GM19238 (cell line): Measurements from ENCODE around the gene PURA.
"Not testable (repeated sequence)": the region's sequence is repeated elsewhere in the genome, so short reads cannot be mapped to it uniquely, and the experiment has no call there.

ENCODE experiments used
- DNase-seq: peaks from one replicate; pipeline ENCODE4 v3.0.0; 2011; ENCODE audit warnings: low spot score; ENCODE audit not compliant: insufficient read length

Gene PURA

GRCh38 chr5:140135127-140135526 lies 21.2 kb downstream of the PURA start:
- no peak for DNase-seq

- DNase-seq, result no peak
Observed at GRCh38 chr5:140136624-140137023, 22.7 kb downstream of the PURA start.

- DNase-seq, result no peak
Observed at GRCh38 chr5:140140435-140140834, 26.5 kb downstream of the PURA start.

GRCh38 chr5:140141241-140141640 lies 27.3 kb downstream of the PURA start:
- DNase-seq, result no peak

- no peak for DNase-seq
Observed at GRCh38 chr5:140142246-140142645, 28.3 kb downstream of the PURA start.

- no peak for DNase-seq
Observed at GRCh38 chr5:140142856-140143255, 28.9 kb downstream of the PURA start.

GRCh38 chr5:140143521-140144258 lies 29.8 kb downstream of the PURA start:
- no peak for DNase-seq

GRCh38 chr5:140145256-140145655 lies 31.3 kb downstream of the PURA start:
- no peak for DNase-seq

GRCh38 chr5:140145818-140146522 lies 32.1 kb downstream of the PURA start:
- peak; percentile 67 for DNase-seq

- no peak for DNase-seq
Observed at GRCh38 chr5:140146523-140146842, 32.6 kb downstream of the PURA start.

- DNase-seq, result no peak
Observed at GRCh38 chr5:140147460-140147859, 33.6 kb downstream of the PURA start.

GRCh38 chr5:140148508-140148907 lies 34.6 kb downstream of the PURA start:
- DNase-seq, result no peak

GRCh38 chr5:140150201-140150600 lies 36.3 kb downstream of the PURA start:
- no peak for DNase-seq

- no peak for DNase-seq
Observed at GRCh38 chr5:140151144-140152021, 37.5 kb downstream of the PURA start.

GRCh38 chr5:140152022-140152999 lies 38.4 kb downstream of the PURA start:
- DNase-seq, result no peak

GRCh38 chr5:140153255-140153654 lies 39.3 kb downstream of the PURA start:
- no peak for DNase-seq

- DNase-seq, result no peak
Observed at GRCh38 chr5:140153905-140154304, 40.0 kb downstream of the PURA start.

GRCh38 chr5:140154710-140155381 lies 40.9 kb downstream of the PURA start:
- not testable (repeated sequence) for DNase-seq

GRCh38 chr5:140157032-140157781 lies 43.3 kb downstream of the PURA start:
- peak; percentile 87 for DNase-seq
